Fibroblast of mammary gland (primary cell): ENCODE results near the gene NTRK2.

Source experiments
- DNase-seq: peaks from one replicate; pipeline ENCODE4 v3.0.0-alpha.2; 2010; ENCODE audit warnings: low read depth
- H3K4me3 ChIP-seq: 2 replicates; pipeline ENCODE4 v1.5.1; 2011; ENCODE audit warnings: low read depth, mild to moderate bottlenecking, low read length, moderate library complexity; ENCODE audit not compliant: control insufficient read depth
- CTCF ChIP-seq: conservative IDR thresholded peaks from 2 replicates; pipeline ENCODE4 v1.5.1; 2011; ENCODE audit warnings: low read depth, low read length, inconsistent platforms; ENCODE audit not compliant: control insufficient read depth, insufficient read depth

NTRK2 gene

GRCh38 chr9:84780385-84780784 is 110.9 kb downstream of the NTRK2 start:
- no peak overlapping the region for H3K4me3 ChIP-seq
- DNase-seq, result no peak
- TF ChIP-seq CTCF, result no peak

- TF ChIP-seq CTCF, result peak; percentile 27
- peak; percentile 2 for DNase-seq
- H3K4me3 ChIP-seq, result no peak overlapping the region
Measured at GRCh38 chr9:84781458-84781857, 111.9 kb downstream of the NTRK2 start.

GRCh38 chr9:84781931-84782866 is 112.7 kb downstream of the NTRK2 start:
- peak; percentile 9 for DNase-seq
- TF ChIP-seq CTCF, result no peak
- H3K4me3 ChIP-seq, result no peak overlapping the region

- no peak overlapping the region for H3K4me3 ChIP-seq
- no peak for DNase-seq
- TF ChIP-seq CTCF, result no peak
Measured at GRCh38 chr9:84785792-84786547, 116.4 kb downstream of the NTRK2 start.

- TF ChIP-seq CTCF, result no peak
- no peak overlapping the region for H3K4me3 ChIP-seq
- DNase-seq, result no peak
Measured at GRCh38 chr9:84788803-84789462, 119.4 kb downstream of the NTRK2 start.

GRCh38 chr9:84789463-84789830 is 119.9 kb downstream of the NTRK2 start:
- no peak overlapping the region for H3K4me3 ChIP-seq
- no peak for TF ChIP-seq CTCF
- DNase-seq, result no peak
